Common myeloid progenitor, CD34-positive (primary cell): ENCODE measurements around the gene FAM204A.

Experiments used
- CTCF ChIA-PET: fragments of 350-600 bp; sonication (Branson Sonifier 250); formaldehyde crosslinking; loops from one replicate; lab custom pipeline; 2021; ENCODE audit warnings: antibody characterized with exemption; lab: Charles Lee
- POLR2A ChIA-PET: fragments of 350-600 bp; sonication (Branson Sonifier 250); formaldehyde crosslinking; loops from one replicate; lab custom pipeline; 2021; ENCODE audit warnings: antibody characterized with exemption; lab: Charles Lee
- DNase-seq, 3 donors: peaks; one replicate each; pipeline versions ENCODE4 v3.0.0 to v3.0.0-alpha.2; 2013
- H3K27ac ChIP-seq, 2 experiments: 1 replicate in 1 of 2; 2 replicates in 1 of 2; pipeline ENCODE4 v1.7.0; 2013; ENCODE audit warnings: inconsistent platforms in 2 of 2, low read length in 2 of 2, mild to moderate bottlenecking in 2 of 2, low read depth in 1 of 2, moderate library complexity in 1 of 2; ENCODE audit not compliant: severe bottlenecking in 2 of 2, insufficient read depth in 1 of 2, poor library complexity in 1 of 2
- H3K27me3 ChIP-seq, 5 experiments: replicated peaks in 2 of 5; 1 replicate in 3 of 5; 2 replicates in 2 of 5; pipeline versions ENCODE4 v1.6.1 to v1.7.0; 2013; ENCODE audit warnings: low read length in 4 of 5, mild to moderate bottlenecking in 2 of 5, moderate library complexity in 2 of 5, inconsistent platforms in 1 of 5; ENCODE audit not compliant: insufficient read depth in 5 of 5, control insufficient read depth in 4 of 5
- H3K36me3 ChIP-seq, 4 experiments: 1 replicate in 2 of 4; 2 replicates in 2 of 4; pipeline versions ENCODE4 v1.6.1 to v1.7.0; 2013; ENCODE audit warnings: low read length in 3 of 4, control low read depth in 1 of 4, mild to moderate bottlenecking in 1 of 4; ENCODE audit not compliant: control insufficient read depth in 4 of 4, insufficient read depth in 4 of 4
- H3K4me1 ChIP-seq, 4 experiments: 1 replicate in 3 of 4; 2 replicates in 1 of 4; pipeline versions ENCODE4 v1.6.1 to v1.7.1; 2013; ENCODE audit warnings: low read length in 3 of 4, mild to moderate bottlenecking in 3 of 4, control low read depth in 1 of 4, inconsistent platforms in 1 of 4, moderate library complexity in 1 of 4; ENCODE audit not compliant: control insufficient read depth in 4 of 4, insufficient read depth in 4 of 4; ENCODE audit errors: control extremely low read depth in 1 of 4
- H3K4me3 ChIP-seq, 7 experiments: 1 replicate in 4 of 7; 2 replicates in 3 of 7; pipeline versions ENCODE4 v1.5.1 to v1.7.0; 2013; ENCODE audit warnings: mild to moderate bottlenecking in 7 of 7, low read length in 6 of 7, moderate library complexity in 6 of 7, inconsistent platforms in 2 of 7, low read depth in 2 of 7, control low read depth in 1 of 7; ENCODE audit not compliant: insufficient read depth in 4 of 7, control insufficient read depth in 1 of 7; ENCODE audit errors: extremely low read depth in 1 of 7
- H3K9me3 ChIP-seq, 5 experiments: 1 replicate in 4 of 5; 2 replicates in 1 of 5; pipeline versions ENCODE4 v1.6.1 to v1.7.1; 2013; ENCODE audit warnings: low read length in 4 of 5, mild to moderate bottlenecking in 2 of 5, inconsistent platforms in 1 of 5, low read depth in 1 of 5, moderate library complexity in 1 of 5; ENCODE audit not compliant: control insufficient read depth in 4 of 5, insufficient read depth in 2 of 5; ENCODE audit errors: control extremely low read depth in 1 of 5
- WGBS: methylation state at CpG from one replicate; pipeline ENCODE4 v1.1.5; 2013; ENCODE audit not compliant: insufficient coverage; 5-methylcytosine and 5-hydroxymethylcytosine counted together

FAM204A gene

DNA sequence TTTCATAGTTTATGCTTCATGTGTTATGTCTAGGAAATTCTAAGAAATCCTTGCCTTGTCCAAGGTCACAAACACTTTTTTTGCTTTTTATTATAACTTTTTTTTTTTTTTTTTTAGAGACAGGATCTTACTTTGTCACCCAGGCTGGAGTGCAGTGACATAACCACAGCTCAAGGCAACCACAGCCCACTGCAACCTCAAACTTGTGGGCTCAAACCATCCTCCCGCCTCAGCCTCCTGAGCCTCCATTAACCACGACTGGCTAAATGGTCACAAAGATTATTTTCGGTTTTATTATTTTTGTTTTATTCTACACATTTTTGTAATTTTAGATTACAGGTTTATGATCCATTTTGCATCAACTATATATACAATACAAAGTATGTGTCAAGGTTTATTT lies 7.1 kb upstream of the FAM204A start:
- H3K9me3 ChIP-seq = no peaks in the 10 kb centered on the region
- no peak overlapping the region for H3K4me3 ChIP-seq
- H3K27ac ChIP-seq = no peak overlapping the region
- H3K36me3 ChIP-seq = no peaks in the 10 kb centered on the region
- WGBS = no CpG with 5 or more reads among the region's 3 CpGs
- ChIA-PET POLR2A (no interaction called here), CTCF (no interaction called here)
- peaks cover 0 to 14% (median 3%) of the 10 kb centered on the region in 5 experiments for H3K27me3 ChIP-seq
- peak in 2 of 3 donors; percentile 38 to 58 for DNase-seq
- no peaks in the 10 kb centered on the region for H3K4me1 ChIP-seq

DNA sequence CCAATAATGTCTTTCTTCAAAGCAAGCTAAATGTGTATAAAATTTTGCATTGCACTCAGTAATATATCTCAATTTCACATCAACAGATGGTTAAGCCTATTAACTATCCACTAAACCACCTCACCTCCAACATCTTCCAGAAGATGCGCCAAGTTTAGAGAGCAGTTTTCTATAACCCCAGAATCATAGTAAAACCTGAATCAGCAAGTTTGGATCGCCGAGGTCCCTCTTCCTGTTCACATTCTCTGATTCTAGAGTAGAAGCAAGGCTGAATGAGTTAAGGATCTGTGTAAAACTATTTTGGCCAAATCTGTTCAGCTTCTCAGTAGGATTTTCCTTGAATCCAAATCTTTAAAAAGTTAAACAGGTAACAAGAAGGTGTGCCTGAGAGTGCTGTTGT lies 1.4 kb upstream of the FAM204A start:
- H3K9me3 ChIP-seq = no peaks in the 10 kb centered on the region
- H3K27me3 ChIP-seq = peaks cover 0 to 3% (median 0%) of the 10 kb centered on the region in 5 experiments
- 100% methylated on average over 1 of the region's 3 CpGs for WGBS
- POLR2A ChIA-PET = interaction anchor here (0.6 kb wide), 1 partner anchor 884 kb away, joined by 3 read pairs; no protein-coding TSS in a partner anchor
- no peak overlapping the region for H3K27ac ChIP-seq
- H3K4me3 ChIP-seq = no peak overlapping the region
- no peak for DNase-seq
- peaks cover 0 to 6% (median 2%) of the 10 kb centered on the region in 4 experiments for H3K36me3 ChIP-seq
- CTCF ChIA-PET = no interaction called here
- H3K4me1 ChIP-seq = peaks cover 4 to 21% (median 18%) of the 10 kb centered on the region in 4 experiments

DNA sequence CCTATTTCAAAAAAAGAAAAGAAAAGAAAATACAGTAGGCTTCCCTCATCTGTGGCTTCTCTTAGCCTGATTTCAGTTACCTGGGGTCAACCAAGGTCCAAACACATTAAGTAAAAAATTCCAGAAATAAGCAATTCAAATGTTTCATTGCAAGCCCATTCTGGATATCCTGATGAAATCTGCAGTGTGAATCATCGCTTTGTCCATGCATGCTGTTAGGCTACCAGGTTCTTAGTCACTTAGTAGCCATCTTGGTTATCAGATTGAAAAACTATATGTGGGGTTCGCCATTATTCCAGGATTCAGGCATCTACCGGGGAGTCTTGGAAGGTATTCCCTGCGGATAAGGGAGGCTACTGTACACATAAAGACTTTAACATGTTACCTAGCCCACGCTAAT lies 991 bp upstream of the FAM204A start:
- Histone ChIP-seq H3K27ac (no peak overlapping the region), H3K9me3 (no peaks in the 10 kb centered on the region), H3K4me1 (peaks cover 4 to 21% (median 18%) of the 10 kb centered on the region in 4 experiments), H3K27me3 (peaks cover 0 to 3% (median 0%) of the 10 kb centered on the region in 5 experiments), H3K4me3 (no peak overlapping the region), H3K36me3 (peaks cover 0 to 9% (median 3%) of the 10 kb centered on the region in 4 experiments)
- DNase-seq = peak in 2 of 3 donors; percentile 9 to 12
- CTCF ChIA-PET = no interaction called here
- 92% methylated on average over 4 of the region's 5 CpGs for WGBS
- POLR2A ChIA-PET = interaction anchor here (0.6 kb wide), 1 partner anchor 883 kb away, joined by 3 read pairs; no protein-coding TSS in a partner anchor

DNA sequence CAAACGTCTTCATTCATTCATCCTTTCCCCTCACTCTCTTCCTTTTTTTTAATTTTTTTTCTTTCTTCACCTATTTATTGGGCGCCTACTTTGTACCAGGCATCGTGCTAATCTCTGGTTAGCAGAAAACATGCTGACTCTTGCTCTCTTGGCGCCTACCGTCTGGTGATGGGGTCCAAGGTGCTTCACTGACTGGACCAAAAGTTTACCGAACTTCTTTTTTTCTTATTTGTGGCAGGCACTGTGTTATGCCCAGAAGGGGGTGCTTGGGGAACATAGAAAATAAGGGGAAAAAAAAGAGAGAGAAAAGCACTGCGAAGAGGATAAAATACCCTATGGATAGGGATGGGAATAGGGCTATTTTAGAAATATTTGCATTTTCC lies 505 bp upstream of the FAM204A start:
- 43% methylated on average over 6 of the region's 7 CpGs for WGBS
- H3K27ac ChIP-seq = peak overlapping the region; percentile 83 to 91
- peak overlapping the region; percentile 77 to 99 (median 94) for H3K4me3 ChIP-seq
- CTCF ChIA-PET = no interaction called here
- peaks cover 0 to 3% (median 0%) of the 10 kb centered on the region in 5 experiments for H3K27me3 ChIP-seq
- no peaks in the 10 kb centered on the region for H3K9me3 ChIP-seq
- POLR2A ChIA-PET = no interaction called here
- DNase-seq = no peak
- H3K36me3 ChIP-seq = peaks cover 0 to 9% (median 3%) of the 10 kb centered on the region in 4 experiments
- H3K4me1 ChIP-seq = peaks cover 4 to 21% (median 18%) of the 10 kb centered on the region in 4 experiments

DNA sequence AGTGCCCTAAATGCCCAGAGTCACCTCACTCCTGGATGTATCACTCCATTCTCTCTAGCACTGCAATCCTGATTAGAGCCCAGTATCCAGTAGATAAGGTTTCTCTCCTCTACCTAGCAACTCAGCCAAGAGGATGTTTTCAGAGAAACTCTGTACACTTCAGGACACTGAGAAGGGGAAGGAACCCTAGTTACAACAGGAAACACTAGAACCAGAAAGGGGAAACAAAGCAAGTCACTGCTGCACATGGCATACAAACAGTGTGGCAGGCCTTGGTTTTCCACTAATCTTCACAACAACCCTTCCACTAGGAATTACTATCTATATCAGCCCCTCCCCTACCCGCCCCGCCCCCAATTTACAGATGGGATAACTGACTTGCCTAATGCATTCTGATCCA lies 1.6 kb downstream of the FAM204A start:
- Histone ChIP-seq H3K27ac (no peak overlapping the region), H3K36me3 (peaks cover 9 to 16% (median 10%) of the 10 kb centered on the region in 4 experiments), H3K4me1 (peaks cover 4 to 21% (median 18%) of the 10 kb centered on the region in 4 experiments), H3K27me3 (no peaks in the 10 kb centered on the region), H3K4me3 (peak overlapping the region in 4 of 7 experiments; percentile 55 to 88 (median 79)), H3K9me3 (no peaks in the 10 kb centered on the region)
- ChIA-PET POLR2A (no interaction called here), CTCF (no interaction called here)
- DNase-seq = peak in 2 of 3 donors; percentile 42 to 51
- no CpG with 5 or more reads among the region's 2 CpGs for WGBS

DNA sequence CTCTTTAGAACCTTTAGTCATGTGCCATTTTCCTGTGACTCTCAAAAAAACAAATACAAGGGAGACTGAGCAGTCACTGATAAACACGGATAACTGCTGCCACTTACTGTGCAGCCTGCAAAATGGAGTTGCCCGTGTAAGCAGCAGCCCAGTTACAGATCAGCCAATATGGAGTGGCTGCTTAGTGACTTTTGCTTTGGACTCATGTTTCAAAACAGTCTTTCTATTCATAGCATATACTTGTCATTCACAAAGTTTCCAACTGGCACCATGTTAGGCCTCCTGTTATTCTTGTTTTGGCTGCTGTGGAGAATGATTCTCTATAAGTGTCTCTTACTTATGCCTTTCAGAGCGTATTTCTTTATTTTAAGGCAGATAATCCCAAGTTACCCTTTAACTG lies 3.0 kb downstream of the FAM204A start:
- ChIA-PET CTCF (no interaction called here), POLR2A (no interaction called here)
- no peak for DNase-seq
- 100% methylated on average over 2 of the region's 3 CpGs for WGBS
- Histone ChIP-seq H3K4me3 (no peak overlapping the region), H3K4me1 (peaks cover 4 to 21% (median 18%) of the 10 kb centered on the region in 4 experiments), H3K36me3 (peaks cover 17 to 28% (median 20%) of the 10 kb centered on the region in 4 experiments), H3K9me3 (no peaks in the 10 kb centered on the region), H3K27ac (no peak overlapping the region), H3K27me3 (no peaks in the 10 kb centered on the region)

GRCh38 chr10:118337356-118337755 lies 4.8 kb downstream of the FAM204A start:
- H3K36me3 ChIP-seq = peaks cover 21 to 44% (median 28%) of the 10 kb centered on the region in 4 experiments
- ChIA-PET POLR2A (no interaction called here), CTCF (interaction anchor here (0.9 kb wide), 1 partner anchor 11 kb away, joined by 3 read pairs; no protein-coding TSS in a partner anchor)
- H3K4me3 ChIP-seq = no peak overlapping the region
- no CpG with 5 or more reads among the region's 1 CpG for WGBS
- H3K27ac ChIP-seq = no peak overlapping the region
- DNase-seq = no peak
- no peaks in the 10 kb centered on the region for H3K9me3 ChIP-seq
- no peaks in the 10 kb centered on the region for H3K27me3 ChIP-seq
- peaks cover 0 to 18% (median 13%) of the 10 kb centered on the region in 4 experiments for H3K4me1 ChIP-seq
